H1 (cell line): Measurements from ENCODE around the gene UBE4A. TPM values are rescaled to one million over a fixed set of nuclear protein-coding genes. Genes with fewer than 3 reads are reported as not detected.

ENCODE experiments used
- CTCF ChIA-PET: fragments of 300-600 bp; sonication (Branson Sonifier 250); formaldehyde crosslinking; loops from one replicate; lab custom pipeline; 2021; ENCODE audit not compliant: partially characterized antibody; lab: Charles Lee
- POLR2A ChIA-PET: fragments of 300-600 bp; sonication (Branson Sonifier 250); formaldehyde crosslinking; loops from one replicate; lab custom pipeline; 2021; ENCODE audit warnings: inconsistent platforms; ENCODE audit not compliant: partially characterized antibody; lab: Charles Lee
- DNase-seq, 2 experiments: peaks; one replicate each; pipeline versions ENCODE4 v3.0.0 to v3.0.0-alpha.2; 2010 to 2022; ENCODE audit warnings: low spot score in 2 of 2, low read depth in 1 of 2, mixed read lengths in 1 of 2
- FAIRE-seq: peaks from 2 replicates; lab custom pipeline; 2011; peaks lifted over from hg19 to GRCh38; lab: Jason Lieb, UNC
- H2AFZ ChIP-seq: 2 replicates; pipeline ENCODE4 v1.8.1; 2012; ENCODE audit warnings: low read length, inconsistent platforms
- H2AK5ac ChIP-seq: 2 replicates; pipeline ENCODE4 v1.6.1; 2013; ENCODE audit warnings: low read depth, low read length
- H2BK120ac ChIP-seq: replicated peaks from 2 replicates; pipeline ENCODE3; 2013; ENCODE audit warnings: low read depth, low read length, inconsistent platforms
- H2BK12ac ChIP-seq: 2 replicates; pipeline ENCODE4 v1.6.1; 2013; ENCODE audit warnings: low read depth, low read length
- H2BK15ac ChIP-seq: 2 replicates; pipeline ENCODE4 v1.6.1; 2013; ENCODE audit warnings: low read length
- H2BK20ac ChIP-seq: 2 replicates; pipeline ENCODE4 v1.6.1; 2013; ENCODE audit warnings: low read length
- H2BK5ac ChIP-seq: 2 replicates; pipeline ENCODE4 v1.6.1; 2013; ENCODE audit warnings: low read depth, low read length
- H3K14ac ChIP-seq: 2 replicates; pipeline ENCODE4 v1.6.1; 2013; ENCODE audit warnings: inconsistent platforms; ENCODE audit not compliant: insufficient read length
- H3K18ac ChIP-seq: 2 replicates; pipeline ENCODE4 v1.6.1; 2013; ENCODE audit warnings: low read length; ENCODE audit errors: extremely low read depth
- H3K23ac ChIP-seq: 2 replicates; pipeline ENCODE4 v1.6.1; 2013; ENCODE audit warnings: inconsistent platforms; ENCODE audit not compliant: insufficient read length
- H3K23me2 ChIP-seq: 2 replicates; pipeline ENCODE4 v1.6.1; 2013; ENCODE audit warnings: low read depth, low read length
- H3K27ac ChIP-seq: 2 replicates; pipeline ENCODE4 v1.6.1; 2011; ENCODE audit warnings: low read depth, low read length, inconsistent platforms
- H3K27me3 ChIP-seq, 4 experiments: replicated peaks in 1 of 4; 1 replicate in 1 of 4; 2 replicates in 3 of 4; pipeline versions ENCODE4 v1.6.1 to v1.8.1; 2011 to 2013; ENCODE audit warnings: low read length in 3 of 4, mild to moderate bottlenecking in 3 of 4, inconsistent platforms in 2 of 4, mixed read lengths in 2 of 4, moderate library complexity in 1 of 4; ENCODE audit not compliant: control insufficient read depth in 3 of 4, insufficient read depth in 3 of 4; ENCODE audit errors: extremely low read depth in 1 of 4
- H3K36me3 ChIP-seq, 4 experiments: 2 replicates each; pipeline versions ENCODE4 v1.6.1 to v1.8.1; 2011 to 2013; ENCODE audit warnings: mild to moderate bottlenecking in 4 of 4, low read length in 3 of 4, moderate library complexity in 2 of 4, control low read depth in 1 of 4, inconsistent platforms in 1 of 4; ENCODE audit not compliant: insufficient read depth in 4 of 4, control insufficient read depth in 2 of 4
- H3K4ac ChIP-seq: replicated peaks from 2 replicates; pipeline ENCODE3; 2013; ENCODE audit warnings: low read length, low read depth, mixed read lengths, inconsistent platforms; ENCODE audit not compliant: insufficient read length
- H3K4me1 ChIP-seq, 4 experiments: replicated peaks in 1 of 4; 1 replicate in 1 of 4; 2 replicates in 3 of 4; pipeline versions ENCODE4 v1.6.1 to v1.8.1; 2011 to 2013; ENCODE audit warnings: low read length in 3 of 4, inconsistent platforms in 2 of 4, mixed read lengths in 1 of 4; ENCODE audit not compliant: insufficient read depth in 4 of 4, control insufficient read depth in 3 of 4
- H3K4me2 ChIP-seq, 2 experiments: 2 replicates each; pipeline versions ENCODE4 v1.6.1 to v1.8.1; 2011 to 2013; ENCODE audit warnings: low read depth in 2 of 2, low read length in 2 of 2, control low read depth in 1 of 2, inconsistent platforms in 1 of 2, mild to moderate bottlenecking in 1 of 2; ENCODE audit not compliant: insufficient read depth in 1 of 2
- H3K4me3 ChIP-seq, 4 experiments: fragments of 200-600, 300-600 bp in 1 of 4; sonication (generic), shearing (Covaris generic), sonication (Bioruptor Twin) in 1 of 4; 2 replicates each; pipeline versions ENCODE4 v1.5.1 to v1.8.1; 2011 to 2016; ENCODE audit warnings: low read length in 4 of 4, low read depth in 3 of 4, control low read depth in 2 of 4, inconsistent platforms in 2 of 4, mild to moderate bottlenecking in 2 of 4, mixed read lengths in 1 of 4, moderate library complexity in 1 of 4; ENCODE audit not compliant: insufficient read depth in 2 of 4; ENCODE audit errors: extremely low read depth in 1 of 4
- H3K56ac ChIP-seq: replicated peaks from 2 replicates; pipeline ENCODE3; 2013; ENCODE audit warnings: low read depth, mild to moderate bottlenecking, mixed read lengths, low read length, inconsistent platforms; ENCODE audit not compliant: insufficient read length
- H3K79me1 ChIP-seq: 2 replicates; pipeline ENCODE4 v1.6.1; 2013; ENCODE audit warnings: low read depth, low read length, control low read depth
- H3K79me2 ChIP-seq, 2 experiments: 2 replicates each; pipeline versions ENCODE4 v1.6.1 to v1.8.1; 2012 to 2013; ENCODE audit warnings: low read length in 2 of 2, mild to moderate bottlenecking in 2 of 2, inconsistent platforms in 1 of 2; ENCODE audit not compliant: insufficient read depth in 2 of 2, control insufficient read depth in 1 of 2
- H3K9ac ChIP-seq, 4 experiments: replicated peaks in 1 of 4; 1 replicate in 1 of 4; 2 replicates in 3 of 4; pipeline versions ENCODE4 v1.6.1 to v1.8.1; 2011 to 2013; ENCODE audit warnings: low read depth in 3 of 4, low read length in 3 of 4, control low read depth in 2 of 4, mild to moderate bottlenecking in 2 of 4, moderate library complexity in 2 of 4, inconsistent platforms in 1 of 4; ENCODE audit errors: extremely low read depth in 1 of 4
- H3K9me3 ChIP-seq, 2 experiments: 2 replicates each; pipeline versions ENCODE4 v1.6.1 to v1.8.1; 2012 to 2013; ENCODE audit warnings: mild to moderate bottlenecking in 2 of 2, moderate library complexity in 2 of 2, control low read depth in 1 of 2, inconsistent platforms in 1 of 2, low read depth in 1 of 2, low read length in 1 of 2, mixed read lengths in 1 of 2; ENCODE audit not compliant: insufficient read depth in 2 of 2
- H4K20me1 ChIP-seq, 2 experiments: replicated peaks in 1 of 2; 2 replicates each; pipeline versions ENCODE3 to v1.8.1; 2011 to 2013; ENCODE audit warnings: inconsistent platforms in 2 of 2, low read length in 2 of 2, mild to moderate bottlenecking in 1 of 2; ENCODE audit not compliant: insufficient read depth in 2 of 2, control insufficient read depth in 1 of 2
- H4K5ac ChIP-seq: 2 replicates; pipeline ENCODE4 v1.6.1; 2013; ENCODE audit warnings: low read length, low read depth, mixed read lengths, inconsistent platforms; ENCODE audit not compliant: insufficient read length
- H4K8ac ChIP-seq: 2 replicates; pipeline ENCODE4 v1.8.0; 2013; ENCODE audit warnings: mild to moderate bottlenecking, moderate library complexity, low read length, inconsistent platforms; ENCODE audit not compliant: insufficient read depth; ENCODE audit errors: extremely low read depth
- H4K91ac ChIP-seq: replicated peaks from 2 replicates; pipeline ENCODE3; 2013; ENCODE audit warnings: low read length, mixed read lengths, inconsistent platforms; ENCODE audit not compliant: insufficient read length
- EZH2 ChIP-seq: fragments of 200-600 bp; sonication (generic); IDR thresholded peaks from 2 replicates; pipeline ENCODE4 v1.7.1; 2012; ENCODE audit warnings: low read depth, mild to moderate bottlenecking, moderate library complexity, low read length, inconsistent platforms; ENCODE audit not compliant: severe bottlenecking
- KDM5A ChIP-seq: fragments of 200-600 bp; IDR thresholded peaks from 2 replicates; pipeline ENCODE4 v1.7.1; 2012; ENCODE audit warnings: mild to moderate bottlenecking, low read length, inconsistent platforms, mixed read lengths
- SIN3A ChIP-seq, 2 experiments: IDR thresholded peaks in 1 of 2; conservative IDR thresholded peaks in 1 of 2; 2 replicates each; pipeline ENCODE4 v1.6.1; 2011 to 2012; ENCODE audit warnings: low read length in 2 of 2, improper control_type of control experiment in 1 of 2, low read depth in 1 of 2, mild to moderate bottlenecking in 1 of 2
- SRF ChIP-seq: IDR thresholded peaks from 2 replicates; pipeline ENCODE4 v1.6.1; 2011; ENCODE audit warnings: mild to moderate bottlenecking, low read depth, low read length, moderate library complexity
- USF2 ChIP-seq: IDR thresholded peaks from 2 replicates; pipeline ENCODE4 v1.6.1; 2011; ENCODE audit warnings: low read length, improper control_type of control experiment
- WGBS, 2 experiments: shearing (Covaris generic) in 1 of 2; methylation state at CpG; one replicate each; pipeline versions ENCODE4 v1.1.6 to v1.1.7; 2013 to 2015; ENCODE audit warnings: low lambda C conversion rate in 2 of 2, mixed read lengths in 2 of 2, inconsistent platforms in 1 of 2, low coverage in 1 of 2, missing lambda C conversion rate in 1 of 2; ENCODE audit not compliant: insufficient replicate concordance in 2 of 2, insufficient coverage in 1 of 2, insufficient read length in 1 of 2; ENCODE audit errors: extremely low coverage in 1 of 2, missing lambda C conversion rate in 1 of 2; 5-methylcytosine and 5-hydroxymethylcytosine counted together
- polyA plus RNA-seq, 7 experiments: library from polyadenylated mRNA; depleted of rRNA in 3 of 7; stranded (reverse) in 5 of 7; unstranded in 2 of 7; fragments of >200 nt in 5 of 7; fragments of 200-250 nt in 2 of 7; gene quantifications; 1 replicate in 5 of 7; 2 replicates in 1 of 7; 4 replicates in 1 of 7; pipeline versions ENCODE4 v1.2.1 to v1.2.3, GENCODE V29; 2011 to 2013; ENCODE audit warnings: missing spikeins in 2 of 7, mixed read lengths in 2 of 7
- total RNA-seq: library from RNA; stranded (reverse); fragmentation: NEBNext Ultra II Directional; extraction: Animal tissue kit (Norgen Biotek cat#: 25700); gene quantifications from 2 replicates; pipeline ENCODE4 v1.2.1, GENCODE V29; 2021

The UBE4A gene
- total and polyA plus RNA-seq, 2 of the 8 experiments (the other 6 are each of a cell fraction or from before 2014, with no cell fraction given), result 11.3 to 34.5 TPM

GRCh38 chr11:118341261-118341660 lies 18.1 kb upstream of the UBE4A start:
- FAIRE-seq (no peak), DNase-seq (no peak)
- H4K91ac ChIP-seq, result no peak overlapping the region
- no peaks in the 10 kb centered on the region for H3K9me3 ChIP-seq
- H2BK5ac ChIP-seq, result no peak overlapping the region
- no peaks in the 10 kb centered on the region for H3K23me2 ChIP-seq
- H2BK20ac ChIP-seq, result no peak overlapping the region
- no peak overlapping the region for H2BK12ac ChIP-seq
- H4K5ac ChIP-seq, result no peak overlapping the region
- H3K23ac ChIP-seq, result no peak overlapping the region
- H3K9ac ChIP-seq, result no peak overlapping the region
- H3K27me3 ChIP-seq, result no peaks in the 10 kb centered on the region; a peak in 1 of 7 replicates
- H2AK5ac ChIP-seq, result no peak overlapping the region
- ChIA-PET POLR2A (no interaction called here), CTCF (interaction anchor here (0.6 to 4.9 kb wide), 5 partner anchors 11 to 76 kb away, joined by 3 to 24 read pairs (median 3); partner anchors contain the start of gene MPZL2)
- H3K4ac ChIP-seq, result no peak overlapping the region
- no peaks in the 10 kb centered on the region for H3K36me3 ChIP-seq
- no peak overlapping the region for H3K56ac ChIP-seq
- H2BK15ac ChIP-seq, result no peak overlapping the region
- no peaks in the 10 kb centered on the region for H4K20me1 ChIP-seq
- H3K14ac ChIP-seq, result no peak overlapping the region
- H3K4me2 ChIP-seq, result no peak overlapping the region
- no peaks in the 10 kb centered on the region; the same call in 1 of the 2 replicates for H3K79me1 ChIP-seq
- WGBS, 2 experiments, result 94% methylated on average over 3 of the region's 3 CpGs; no CpG with 5 or more reads in 1 of the 2 experiments
- no peak overlapping the region for H3K18ac ChIP-seq
- H3K27ac ChIP-seq, result no peak overlapping the region
- no peak overlapping the region for H4K8ac ChIP-seq
- H2BK120ac ChIP-seq, result no peak overlapping the region
- H3K79me2 ChIP-seq, result no peaks in the 10 kb centered on the region
- no peak overlapping the region for H2AFZ ChIP-seq
- no peaks in the 10 kb centered on the region for H3K4me1 ChIP-seq
- no peak overlapping the region for H3K4me3 ChIP-seq
- TF ChIP-seq SIN3A (conservative IDR thresholded peaks at IDR 0.05 in 1 of 2, IDR thresholded peaks at IDR 0.05 in 1 of 2; ENCODE audit: low read depth in 1 of 2, low read length in 2 of 2), result no peak
- TF ChIP-seq SRF, result no peak
- no peak for TF ChIP-seq USF2
- TF ChIP-seq KDM5A, result no peak
- TF ChIP-seq EZH2, result no peak
